Cardiac fibroblast (primary cell): Measurements from ENCODE around the gene MED16.

ENCODE experiments used
- DNase-seq, 2 donors: peaks; one replicate each; pipeline versions ENCODE4 v3.0.0 to v3.0.0-alpha.2; 2010; ENCODE audit warnings: low read depth in 2 of 2
- H3K4me3 ChIP-seq, 2 donors: replicated peaks in 1 of 2; 1 replicate in 1 of 2; 2 replicates in 1 of 2; pipeline ENCODE4 v1.5.1; 2011; ENCODE audit warnings: low read depth in 2 of 2, low read length in 2 of 2, mild to moderate bottlenecking in 2 of 2, moderate library complexity in 1 of 2
- TF ChIP-seq, protein P1 (sequence below): IDR thresholded peaks from one replicate; pipeline ENCODE4 v1.5.1; 2011; ENCODE audit warnings: low read depth, mild to moderate bottlenecking, low read length, inconsistent platforms

The MED16 gene

DNA sequence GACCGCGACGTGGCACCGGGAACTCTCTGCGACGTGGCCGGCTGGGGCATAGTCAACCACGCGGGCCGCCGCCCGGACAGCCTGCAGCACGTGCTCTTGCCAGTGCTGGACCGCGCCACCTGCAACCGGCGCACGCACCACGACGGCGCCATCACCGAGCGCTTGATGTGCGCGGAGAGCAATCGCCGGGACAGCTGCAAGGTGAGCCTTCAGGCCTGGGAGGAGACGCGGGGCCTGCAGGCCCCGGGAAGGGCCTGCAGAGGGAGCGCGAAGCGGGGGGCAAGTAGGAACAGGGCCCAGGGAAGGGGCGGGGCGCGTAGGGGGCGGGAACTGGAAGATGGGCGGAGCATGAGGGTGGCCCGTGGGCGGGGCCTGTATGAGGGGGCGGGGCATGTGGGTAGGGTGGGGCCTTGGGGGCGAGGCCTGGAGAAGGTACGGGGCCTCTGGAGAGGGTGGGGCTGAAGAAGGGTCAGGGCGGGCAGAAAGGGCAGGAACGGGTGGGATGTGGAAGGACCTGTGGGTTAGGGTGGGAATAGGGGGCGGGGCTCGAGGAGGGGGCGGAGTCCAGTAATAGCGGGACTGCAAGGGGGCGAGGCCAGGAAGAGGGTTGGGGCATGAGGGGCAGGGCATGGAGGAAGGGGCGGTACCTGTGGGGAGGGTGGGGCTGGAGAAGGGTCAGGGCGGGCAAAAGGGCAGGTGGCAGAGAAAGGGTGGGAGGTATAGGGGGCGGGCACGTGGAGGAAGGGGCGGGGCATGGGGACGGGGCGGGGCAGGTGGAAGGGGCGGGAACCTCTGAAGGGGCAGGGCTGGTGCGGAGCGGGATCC lies 31.0 kb downstream of the MED16 start:
- TF ChIP-seq, protein P1, sequence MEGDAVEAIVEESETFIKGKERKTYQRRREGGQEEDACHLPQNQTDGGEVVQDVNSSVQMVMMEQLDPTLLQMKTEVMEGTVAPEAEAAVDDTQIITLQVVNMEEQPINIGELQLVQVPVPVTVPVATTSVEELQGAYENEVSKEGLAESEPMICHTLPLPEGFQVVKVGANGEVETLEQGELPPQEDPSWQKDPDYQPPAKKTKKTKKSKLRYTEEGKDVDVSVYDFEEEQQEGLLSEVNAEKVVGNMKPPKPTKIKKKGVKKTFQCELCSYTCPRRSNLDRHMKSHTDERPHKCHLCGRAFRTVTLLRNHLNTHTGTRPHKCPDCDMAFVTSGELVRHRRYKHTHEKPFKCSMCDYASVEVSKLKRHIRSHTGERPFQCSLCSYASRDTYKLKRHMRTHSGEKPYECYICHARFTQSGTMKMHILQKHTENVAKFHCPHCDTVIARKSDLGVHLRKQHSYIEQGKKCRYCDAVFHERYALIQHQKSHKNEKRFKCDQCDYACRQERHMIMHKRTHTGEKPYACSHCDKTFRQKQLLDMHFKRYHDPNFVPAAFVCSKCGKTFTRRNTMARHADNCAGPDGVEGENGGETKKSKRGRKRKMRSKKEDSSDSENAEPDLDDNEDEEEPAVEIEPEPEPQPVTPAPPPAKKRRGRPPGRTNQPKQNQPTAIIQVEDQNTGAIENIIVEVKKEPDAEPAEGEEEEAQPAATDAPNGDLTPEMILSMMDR = no peak
- peak; percentile 30 to 32 for DNase-seq
- no peak overlapping the region for H3K4me3 ChIP-seq

DNA sequence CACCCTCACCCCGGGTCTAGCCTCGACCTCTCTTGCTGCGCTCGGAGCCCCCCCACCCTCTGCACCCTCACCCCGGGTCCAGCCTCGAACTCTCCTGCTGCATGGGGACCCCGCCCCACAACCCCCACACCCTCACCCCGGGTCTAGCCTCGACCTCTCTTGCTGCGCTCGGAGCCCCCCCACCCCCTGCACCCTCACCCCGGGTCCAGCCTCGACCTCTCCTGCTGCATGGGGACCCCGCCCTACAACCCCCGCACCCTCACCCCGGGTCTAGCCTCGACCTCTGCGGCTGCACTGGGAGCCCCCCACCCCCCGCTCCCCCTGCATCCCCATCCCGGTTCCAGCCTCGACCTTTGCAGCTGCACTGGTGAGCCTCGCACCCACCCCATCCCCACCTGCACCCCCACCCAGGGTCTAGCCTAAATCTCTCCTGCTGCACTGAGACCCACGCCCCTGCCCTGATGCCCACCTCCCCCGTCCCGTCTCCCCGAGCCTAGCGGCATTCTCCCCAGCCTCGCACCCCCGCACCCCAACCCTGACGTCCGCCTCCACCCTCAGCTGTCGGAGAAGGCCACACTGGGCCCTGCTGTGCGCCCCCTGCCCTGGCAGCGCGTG lies 31.7 kb downstream of the MED16 start:
- H3K4me3 ChIP-seq = no peak overlapping the region
- TF ChIP-seq, protein P1 = no peak
- no peak for DNase-seq

DNA sequence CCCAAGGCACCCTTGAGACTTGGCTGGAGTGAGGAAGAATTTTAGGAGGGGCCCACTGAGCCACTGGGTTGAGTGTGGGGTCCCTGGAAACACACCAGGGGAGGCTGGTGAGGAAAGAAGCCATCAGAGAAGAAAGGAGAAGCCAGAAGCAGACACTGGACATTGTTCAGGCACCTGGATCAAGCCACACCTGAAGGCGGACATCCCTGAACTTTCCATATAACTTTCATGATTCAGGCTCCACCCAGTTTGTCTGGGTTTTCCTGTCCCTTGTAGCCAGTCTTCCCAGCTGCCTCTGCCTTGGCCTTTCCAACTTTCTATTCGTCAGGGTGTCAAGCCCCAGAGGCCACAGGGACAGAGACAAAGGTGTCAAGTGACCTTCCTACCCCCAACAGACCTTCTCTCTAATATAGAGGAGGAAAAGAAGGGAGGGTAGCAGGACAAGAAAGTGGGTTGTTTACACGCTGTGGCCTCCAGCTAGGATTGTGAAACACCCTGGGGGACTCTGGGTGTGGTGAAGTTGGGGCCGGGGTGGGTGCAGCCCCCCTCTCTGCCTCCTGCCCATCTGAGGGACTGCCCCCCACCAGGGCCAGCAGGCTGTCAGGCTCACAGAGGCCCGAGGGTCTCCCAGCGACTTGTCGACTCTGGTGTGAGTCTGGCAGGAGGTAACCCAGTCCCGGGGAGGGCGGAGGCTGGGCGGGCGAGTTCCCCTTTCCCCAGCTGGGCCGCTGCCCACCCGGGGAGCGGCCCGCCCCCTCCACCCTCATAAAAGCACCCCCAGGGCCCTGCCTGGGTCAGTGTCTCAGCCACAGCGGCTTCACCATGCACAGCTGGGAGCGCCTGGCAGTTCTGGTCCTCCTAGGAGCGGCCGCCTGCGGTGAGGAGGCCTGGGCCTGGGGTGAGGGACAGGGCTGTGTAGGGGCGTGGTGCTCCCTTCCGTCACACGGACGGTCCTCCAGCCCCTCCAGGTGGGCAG lies 33.8 kb downstream of the MED16 start, which contains the start of gene CFD:
Gene CFD, plus strand, starts transcription at position 797 of the 976 bp plus-strand sequence. Its CDS starts 26 bp downstream, at position 823.
- DNase-seq = peak in 1 of 2 donors; percentile 46
- TF ChIP-seq, protein P1 = no peak
- no peak within 1 kb of the TSS for H3K4me3 ChIP-seq

DNA sequence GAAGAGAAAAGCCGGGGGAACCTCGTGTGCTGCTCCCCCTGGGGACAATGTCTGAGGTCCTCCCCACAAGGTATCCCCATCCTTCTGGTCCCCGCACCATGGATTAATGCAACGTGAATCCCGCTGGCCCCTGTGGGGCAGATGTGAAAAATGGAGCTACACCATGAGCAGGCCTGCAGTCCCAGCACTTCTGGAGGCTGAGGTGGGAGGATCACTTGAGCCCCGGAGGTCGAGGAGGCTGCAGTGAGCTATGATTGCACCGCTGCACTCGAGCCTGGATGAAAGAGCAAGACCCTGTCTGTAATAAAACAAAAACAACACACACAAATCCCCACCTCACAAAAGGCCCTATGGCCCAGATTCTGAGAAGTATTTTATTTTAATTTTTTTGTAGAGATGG lies 34.7 kb downstream of the MED16 start:
- TF ChIP-seq, protein P1 = no peak
- H3K4me3 ChIP-seq = no peak overlapping the region
- DNase-seq = no peak

DNA sequence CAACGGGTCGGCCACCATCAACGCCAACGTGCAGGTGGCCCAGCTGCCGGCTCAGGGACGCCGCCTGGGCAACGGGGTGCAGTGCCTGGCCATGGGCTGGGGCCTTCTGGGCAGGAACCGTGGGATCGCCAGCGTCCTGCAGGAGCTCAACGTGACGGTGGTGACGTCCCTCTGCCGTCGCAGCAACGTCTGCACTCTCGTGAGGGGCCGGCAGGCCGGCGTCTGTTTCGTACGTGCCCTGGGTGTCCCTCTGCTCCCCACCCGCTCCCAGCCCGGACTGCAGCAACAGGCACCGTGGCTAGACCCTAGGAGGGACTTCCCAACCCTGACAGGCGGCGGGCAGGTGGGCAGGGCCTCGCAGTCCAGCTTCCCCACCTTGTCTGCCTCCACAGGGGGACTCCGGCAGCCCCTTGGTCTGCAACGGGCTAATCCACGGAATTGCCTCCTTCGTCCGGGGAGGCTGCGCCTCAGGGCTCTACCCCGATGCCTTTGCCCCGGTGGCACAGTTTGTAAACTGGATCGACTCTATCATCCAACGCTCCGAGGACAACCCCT lies 37.3 kb downstream of the MED16 start:
- TF ChIP-seq, protein P1 = no peak
- H3K4me3 ChIP-seq = no peak overlapping the region

DNA sequence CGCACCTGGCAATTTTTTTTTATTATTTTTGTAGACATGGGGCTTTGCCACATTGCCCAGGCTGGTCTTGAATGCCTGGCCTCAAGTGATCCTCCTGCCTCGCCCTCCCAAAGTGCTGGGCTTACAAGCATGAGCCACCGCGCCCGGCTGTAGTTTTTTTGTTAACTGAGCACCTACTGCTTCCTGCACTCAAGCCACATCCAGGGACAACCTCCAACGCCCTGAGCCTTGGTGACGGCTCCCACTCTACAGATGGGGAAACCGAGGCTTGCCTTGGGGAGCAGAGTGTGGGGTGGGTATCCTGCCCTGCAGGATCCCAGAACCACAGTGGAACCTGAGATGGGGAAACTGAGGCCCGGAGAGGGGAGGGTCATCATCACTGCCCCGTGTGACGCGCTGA lies 37.8 kb downstream of the MED16 start:
- no peak for DNase-seq
- TF ChIP-seq, protein P1 = no peak

More for the DNA sequence above, 37.3 kb downstream of the MED16 start:
- DNase-seq = no peak

More for the DNA sequence above, 37.8 kb downstream of the MED16 start:
- no peak overlapping the region for H3K4me3 ChIP-seq
